H9 (cell line): ENCODE measurements around the gene KRT34. TPM values are rescaled to one million over a fixed set of nuclear protein-coding genes. Genes with fewer than 3 reads are reported as not detected.

Experiments
- DNase-seq: peaks from one replicate; pipeline ENCODE4 v3.0.0-alpha.2; 2017
- H2AFZ ChIP-seq: one replicate; pipeline ENCODE4 v1.6.1; 2013; ENCODE audit warnings: mild to moderate bottlenecking, low read length, control low read depth, moderate library complexity
- H2AK5ac ChIP-seq: 2 replicates; pipeline ENCODE4 v1.6.1; 2013; ENCODE audit warnings: low read length, control low read depth, mixed read lengths; ENCODE audit not compliant: insufficient read length
- H2BK120ac ChIP-seq: one replicate; pipeline ENCODE4 v1.6.1; 2013; ENCODE audit warnings: low read depth, mild to moderate bottlenecking, low read length, control low read depth, inconsistent platforms; ENCODE audit not compliant: poor library complexity, severe bottlenecking
- H2BK12ac ChIP-seq: 2 replicates; pipeline ENCODE4 v1.6.1; 2013; ENCODE audit warnings: low read length, control low read depth, mixed read lengths, low read depth; ENCODE audit not compliant: insufficient read length
- H2BK15ac ChIP-seq: 2 replicates; pipeline ENCODE4 v1.6.1; 2013; ENCODE audit warnings: low read depth, low read length, control low read depth
- H2BK20ac ChIP-seq: one replicate; pipeline ENCODE4 v1.6.1; 2013; ENCODE audit warnings: low read depth, mild to moderate bottlenecking, low read length, control low read depth, inconsistent platforms; ENCODE audit not compliant: poor library complexity, severe bottlenecking
- H2BK5ac ChIP-seq: 2 replicates; pipeline ENCODE4 v1.6.1; 2013; ENCODE audit warnings: low read length, control low read depth, mixed read lengths; ENCODE audit not compliant: insufficient read length
- H3K14ac ChIP-seq: 2 replicates; pipeline ENCODE4 v1.6.1; 2013; ENCODE audit warnings: low read length, control low read depth; ENCODE audit not compliant: insufficient read depth
- H3K18ac ChIP-seq: 2 replicates; pipeline ENCODE4 v1.6.1; 2013; ENCODE audit warnings: low read depth, mild to moderate bottlenecking, mixed read lengths, low read length, control low read depth; ENCODE audit not compliant: insufficient read length
- H3K23ac ChIP-seq: 2 replicates; pipeline ENCODE4 v1.6.1; 2013; ENCODE audit warnings: low read length, control low read depth, mixed read lengths, low read depth; ENCODE audit not compliant: insufficient read length
- H3K23me2 ChIP-seq: 2 replicates; pipeline ENCODE4 v1.6.1; 2013; ENCODE audit warnings: low read depth, mild to moderate bottlenecking, mixed read lengths, low read length, control low read depth; ENCODE audit not compliant: insufficient read length, poor library complexity, severe bottlenecking
- H3K27ac ChIP-seq: 2 replicates; pipeline ENCODE4 v1.5.1; 2013; ENCODE audit warnings: low read length, control low read depth, mixed read lengths, low read depth; ENCODE audit not compliant: insufficient read length
- H3K27me3 ChIP-seq: 2 replicates; pipeline ENCODE4 v1.6.1; 2013; ENCODE audit warnings: low read length, control low read depth, inconsistent platforms; ENCODE audit not compliant: insufficient read depth
- H3K4ac ChIP-seq: 2 replicates; pipeline ENCODE4 v1.6.1; 2013; ENCODE audit warnings: low read depth, mild to moderate bottlenecking, control low read depth, inconsistent platforms, low read length, moderate library complexity
- H3K4me1 ChIP-seq: 2 replicates; pipeline ENCODE4 v1.6.1; 2013; ENCODE audit warnings: low read length, control low read depth, inconsistent platforms; ENCODE audit not compliant: insufficient read depth
- H3K4me2 ChIP-seq: 2 replicates; pipeline ENCODE4 v1.6.1; 2013; ENCODE audit warnings: low read length, control low read depth, mixed read lengths; ENCODE audit not compliant: insufficient read length, insufficient read depth
- H3K56ac ChIP-seq: 2 replicates; pipeline ENCODE4 v1.6.1; 2013; ENCODE audit warnings: low read depth, mild to moderate bottlenecking, mixed read lengths, low read length, control low read depth; ENCODE audit not compliant: insufficient read length
- H3K79me1 ChIP-seq: 2 replicates; pipeline ENCODE4 v1.6.1; 2013; ENCODE audit warnings: low read depth, mild to moderate bottlenecking, moderate library complexity, low read length, control low read depth, inconsistent platforms; ENCODE audit not compliant: insufficient read depth, poor library complexity, severe bottlenecking
- H3K79me2 ChIP-seq: 2 replicates; pipeline ENCODE4 v1.6.1; 2013; ENCODE audit warnings: low read length, control low read depth, inconsistent platforms; ENCODE audit not compliant: insufficient read depth
- H3K9ac ChIP-seq: 2 replicates; pipeline ENCODE4 v1.6.1; 2013; ENCODE audit warnings: low read length, control low read depth, mixed read lengths; ENCODE audit not compliant: insufficient read length; ENCODE audit errors: extremely low read depth
- H3K9me3 ChIP-seq: one replicate; pipeline ENCODE4 v1.6.1; 2013; ENCODE audit warnings: low read depth, low read length, inconsistent platforms; ENCODE audit not compliant: control insufficient read depth
- H3T11ph ChIP-seq: one replicate; pipeline ENCODE4 v1.6.1; 2013; ENCODE audit warnings: mild to moderate bottlenecking, low read length, control low read depth, inconsistent platforms
- H4K20me1 ChIP-seq: one replicate; pipeline ENCODE4 v1.6.1; 2013; ENCODE audit not compliant: control insufficient read depth, insufficient read length, insufficient read depth
- H4K5ac ChIP-seq: 2 replicates; pipeline ENCODE4 v1.6.1; 2013; ENCODE audit warnings: low read depth, mild to moderate bottlenecking, mixed read lengths, low read length, control low read depth; ENCODE audit not compliant: insufficient read length
- H4K8ac ChIP-seq: replicated peaks from 2 replicates; pipeline ENCODE4 v1.6.1; 2013; ENCODE audit warnings: low read length, control low read depth, mixed read lengths, low read depth; ENCODE audit not compliant: insufficient read length
- H4K91ac ChIP-seq: 2 replicates; pipeline ENCODE4 v1.6.1; 2013; ENCODE audit warnings: low read depth, mild to moderate bottlenecking, moderate library complexity, mixed read lengths, low read length, control low read depth; ENCODE audit not compliant: insufficient read length
- H3K27ac Mint-ChIP-seq, 3 experiments: 2 replicates in 2 of 3; 3 replicates in 1 of 3; pipeline ENCODE4 v1.8.0; 2020 to 2021; ENCODE audit warnings: mixed read lengths in 3 of 3, mild to moderate bottlenecking in 1 of 3, moderate library complexity in 1 of 3
- H3K27me3 Mint-ChIP-seq: 2 replicates; pipeline ENCODE4 v1.8.0; 2021; ENCODE audit warnings: low read depth, mild to moderate bottlenecking, moderate library complexity, mixed read lengths
- H3K36me3 Mint-ChIP-seq, 3 experiments: 2 replicates in 2 of 3; 3 replicates in 1 of 3; pipeline ENCODE4 v1.8.0; 2020 to 2021; ENCODE audit warnings: low read depth in 3 of 3, mixed read lengths in 3 of 3; ENCODE audit not compliant: insufficient read depth in 1 of 3
- H3K4me1 Mint-ChIP-seq, 2 experiments: 2 replicates each; pipeline ENCODE4 v1.8.0; 2020; ENCODE audit warnings: mixed read lengths in 2 of 2
- H3K4me3 Mint-ChIP-seq, 2 experiments: 2 replicates in 1 of 2; 3 replicates in 1 of 2; pipeline ENCODE4 v1.8.0; 2020 to 2021; ENCODE audit warnings: mild to moderate bottlenecking in 2 of 2, mixed read lengths in 2 of 2, moderate library complexity in 1 of 2
- H3K9me3 Mint-ChIP-seq, 2 experiments: 2 replicates in 1 of 2; 3 replicates in 1 of 2; pipeline ENCODE4 v1.8.0; 2020; ENCODE audit warnings: mild to moderate bottlenecking in 2 of 2, mixed read lengths in 2 of 2, moderate library complexity in 1 of 2
- WGBS: extraction: QIAGEN DNeasy Blood & Tissue Kit; methylation state at CpG from one replicate; pipeline ENCODE4 v1.1.7; 2013; ENCODE audit warnings: missing lambda C conversion rate, low lambda C conversion rate, mixed read lengths; ENCODE audit not compliant: insufficient read length; ENCODE audit errors: extremely low coverage; 5-methylcytosine and 5-hydroxymethylcytosine counted together
- total RNA-seq: library from RNA; stranded (reverse); gene quantifications from 2 replicates; pipeline ENCODE4 v1.2.1, GENCODE V29; 2021
- TF ChIP-seq, protein P1 (sequence below): fragments of 200-600 bp; sonication (generic); conservative IDR thresholded peaks from 3 replicates; pipeline ENCODE4 v1.8.0; 2021; ENCODE audit warnings: antibody characterized with exemption, mild to moderate bottlenecking

The KRT34 gene
- total RNA-seq, 1 experiment from 2014 or later: not detected

DNA sequence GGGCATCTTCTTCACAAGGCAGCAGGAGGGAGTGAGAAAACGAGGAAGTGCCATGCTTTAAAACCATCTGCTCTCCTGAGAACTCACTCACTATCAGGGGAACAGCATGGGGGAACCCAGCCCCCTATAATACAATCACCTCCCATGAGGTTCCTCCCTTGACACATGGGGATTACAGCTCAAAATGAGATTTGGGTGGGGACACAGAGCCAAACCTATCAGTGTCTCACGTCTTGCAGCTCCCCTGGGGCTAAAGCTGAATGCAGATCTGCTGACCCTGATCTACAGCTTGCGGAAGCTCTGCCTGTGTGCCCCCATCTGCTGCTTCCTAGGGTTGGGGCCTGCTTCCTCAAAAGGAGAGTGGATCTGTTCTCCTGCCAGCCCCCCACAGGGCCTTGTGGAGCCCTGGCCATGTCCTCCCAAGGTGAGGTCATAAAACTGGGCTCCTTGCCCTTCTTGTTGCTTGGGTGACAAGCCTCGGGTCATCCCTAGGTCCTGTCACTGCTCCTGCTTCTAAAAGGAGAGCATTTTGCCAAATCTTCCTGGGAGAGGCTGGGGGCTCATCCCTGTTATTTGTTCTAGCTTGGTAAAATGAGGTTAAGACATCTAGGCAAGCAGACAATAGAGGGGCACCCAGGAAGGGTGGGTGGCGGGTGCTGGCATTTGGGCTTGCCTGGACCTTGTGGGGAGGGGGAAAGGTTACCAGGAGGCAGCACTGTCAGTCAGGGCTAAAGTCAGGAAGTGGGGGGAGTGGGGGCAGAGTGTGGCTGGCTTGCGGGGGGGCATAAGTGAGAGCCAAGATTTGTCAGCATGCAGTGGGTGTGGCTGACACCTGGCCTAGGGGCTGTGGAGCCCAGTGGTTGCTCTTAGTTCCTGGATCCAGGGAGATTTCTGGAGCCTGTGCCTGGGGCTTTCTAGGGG is 47.5 kb downstream of the KRT34 start:
- no peaks in the 10 kb centered on the region for H4K20me1 ChIP-seq
- H3K56ac ChIP-seq: no peak overlapping the region
- no peak overlapping the region for H2BK15ac ChIP-seq
- no peak overlapping the region for H3K23ac ChIP-seq
- H2BK5ac ChIP-seq: no peak overlapping the region
- H3K27ac ChIP-seq: no peak overlapping the region
- no peak overlapping the region for H3K9ac ChIP-seq
- no peaks in the 10 kb centered on the region for H3K4me1 ChIP-seq
- no peak overlapping the region for H2AK5ac ChIP-seq
- Mint-ChIP-seq H3K27ac (no peak overlapping the region), H3K9me3 (no peaks in the 10 kb centered on the region; a peak in 2 of 5 replicates), H3K27me3 (peaks cover 5% of the 10 kb centered on the region), H3K4me1 (peaks cover 0 to 9% of the 10 kb centered on the region in 2 experiments; a peak in 3 of 4 replicates), H3K4me3 (no peak overlapping the region), H3K36me3 (no peaks in the 10 kb centered on the region; a peak in 1 of 7 replicates)
- no peaks in the 10 kb centered on the region for H3K9me3 ChIP-seq
- WGBS: no CpG with 5 or more reads among the region's 6 CpGs
- no peak overlapping the region for H2BK120ac ChIP-seq
- H4K8ac ChIP-seq: no peak overlapping the region
- no peak overlapping the region for H4K5ac ChIP-seq
- H3K79me2 ChIP-seq: no peaks in the 10 kb centered on the region
- no peaks in the 10 kb centered on the region for H3K27me3 ChIP-seq
- H3K4me2 ChIP-seq: no peak overlapping the region
- no peak overlapping the region for H3K18ac ChIP-seq
- TF ChIP-seq, protein P1, sequence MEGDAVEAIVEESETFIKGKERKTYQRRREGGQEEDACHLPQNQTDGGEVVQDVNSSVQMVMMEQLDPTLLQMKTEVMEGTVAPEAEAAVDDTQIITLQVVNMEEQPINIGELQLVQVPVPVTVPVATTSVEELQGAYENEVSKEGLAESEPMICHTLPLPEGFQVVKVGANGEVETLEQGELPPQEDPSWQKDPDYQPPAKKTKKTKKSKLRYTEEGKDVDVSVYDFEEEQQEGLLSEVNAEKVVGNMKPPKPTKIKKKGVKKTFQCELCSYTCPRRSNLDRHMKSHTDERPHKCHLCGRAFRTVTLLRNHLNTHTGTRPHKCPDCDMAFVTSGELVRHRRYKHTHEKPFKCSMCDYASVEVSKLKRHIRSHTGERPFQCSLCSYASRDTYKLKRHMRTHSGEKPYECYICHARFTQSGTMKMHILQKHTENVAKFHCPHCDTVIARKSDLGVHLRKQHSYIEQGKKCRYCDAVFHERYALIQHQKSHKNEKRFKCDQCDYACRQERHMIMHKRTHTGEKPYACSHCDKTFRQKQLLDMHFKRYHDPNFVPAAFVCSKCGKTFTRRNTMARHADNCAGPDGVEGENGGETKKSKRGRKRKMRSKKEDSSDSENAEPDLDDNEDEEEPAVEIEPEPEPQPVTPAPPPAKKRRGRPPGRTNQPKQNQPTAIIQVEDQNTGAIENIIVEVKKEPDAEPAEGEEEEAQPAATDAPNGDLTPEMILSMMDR: no peak
- no peak overlapping the region for H4K91ac ChIP-seq
- no peak overlapping the region for H2AFZ ChIP-seq
- H2BK12ac ChIP-seq: no peak overlapping the region
- no peak overlapping the region for H3K4ac ChIP-seq
- no peak overlapping the region for H3T11ph ChIP-seq
- H3K79me1 ChIP-seq: no peaks in the 10 kb centered on the region
- DNase-seq: no peak
- H3K14ac ChIP-seq: no peak overlapping the region
- no peaks in the 10 kb centered on the region for H3K23me2 ChIP-seq
- H2BK20ac ChIP-seq: no peak overlapping the region
